Stromal cell of bone marrow (primary cell): Measurements from ENCODE around the gene TMEM14A.

ENCODE experiments used
- DNase-seq: peaks from one replicate; pipeline ENCODE4 v3.0.0-alpha.2; 2012; ENCODE audit warnings: low read depth

TMEM14A gene

DNA sequence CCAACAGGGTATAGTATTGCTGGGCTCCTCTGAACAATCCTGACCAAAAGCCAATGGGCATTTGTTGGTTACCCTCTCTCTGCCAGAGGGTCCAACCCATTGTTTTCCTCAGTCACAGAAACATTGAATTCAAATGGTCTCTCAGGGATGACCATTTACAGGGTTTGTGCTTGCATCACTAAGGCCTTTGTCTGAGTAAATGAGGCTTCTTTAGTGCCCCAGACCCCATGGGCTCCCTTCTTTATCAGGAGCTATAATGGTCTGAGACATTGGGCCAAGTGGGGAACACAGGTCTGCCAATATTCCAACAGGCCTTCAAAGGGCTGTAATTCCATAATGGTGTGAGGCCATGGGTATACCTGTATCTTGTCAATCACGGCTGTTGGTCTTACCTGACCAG, 65.2 kb downstream of the TMEM14A start:
- DNase-seq = no peak
